HG02623 (cell line): Measurements from ENCODE around the gene HRH3.
A peak's percentile ranks its signal among the peaks of the same experiment; 100 is the strongest.

Experiments
- ATAC-seq: cut with Tn5 transposase; IDR thresholded peaks from one replicate; pipeline ENCODE4 v1.9.1; 2021; ENCODE audit warnings: moderate library complexity; ENCODE audit not compliant: unreplicated experiment

HRH3 gene

DNA sequence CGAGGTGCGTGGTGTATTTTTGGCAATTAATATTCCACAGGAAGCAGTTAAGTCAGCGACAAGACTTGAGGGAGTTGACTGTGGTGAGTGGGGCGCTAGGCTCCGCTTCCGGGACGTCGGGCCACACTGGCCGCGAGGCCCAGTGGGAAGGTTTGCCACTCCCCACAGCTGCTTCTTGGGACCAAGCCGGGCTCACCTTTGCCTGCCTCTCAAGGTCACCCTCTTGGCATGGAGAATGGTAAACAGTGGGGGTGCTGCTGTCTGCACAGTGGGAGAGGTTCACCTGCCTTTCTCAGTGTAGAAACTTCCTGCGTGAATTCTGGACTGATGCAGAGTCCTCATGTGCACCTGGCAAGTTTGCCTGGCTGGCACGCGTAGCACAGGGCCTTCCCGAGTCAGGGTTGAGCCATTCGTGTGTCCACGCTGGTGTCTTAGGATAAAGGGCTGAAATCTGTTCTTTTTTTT lies 24.6 kb upstream of the HRH3 start:
- no peak for ATAC-seq

- ATAC-seq, result no peak
Observed at GRCh38 chr20:62243906-62244515, 23.9 kb upstream of the HRH3 start.

DNA sequence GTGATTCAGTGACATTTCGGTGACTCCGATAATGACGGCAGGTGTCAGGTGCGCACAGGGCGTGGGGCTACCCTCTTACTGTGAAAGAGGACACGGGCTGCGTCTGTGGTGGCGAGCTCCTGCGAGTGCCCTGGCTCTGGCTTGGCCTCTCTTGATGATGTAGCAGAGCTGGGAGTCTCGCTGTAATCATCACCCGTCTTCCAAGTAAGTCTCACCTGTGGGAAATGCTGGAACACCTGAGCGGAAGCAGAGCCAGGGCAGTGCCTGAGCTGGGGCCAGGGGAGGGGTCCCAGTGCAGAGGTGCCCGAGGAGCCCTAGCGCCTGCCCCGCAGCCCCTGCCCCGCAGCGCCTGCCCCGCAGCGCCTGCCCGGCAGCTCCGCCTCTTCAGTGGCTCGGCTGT lies 23.0 kb upstream of the HRH3 start:
- ATAC-seq, result no peak

DNA sequence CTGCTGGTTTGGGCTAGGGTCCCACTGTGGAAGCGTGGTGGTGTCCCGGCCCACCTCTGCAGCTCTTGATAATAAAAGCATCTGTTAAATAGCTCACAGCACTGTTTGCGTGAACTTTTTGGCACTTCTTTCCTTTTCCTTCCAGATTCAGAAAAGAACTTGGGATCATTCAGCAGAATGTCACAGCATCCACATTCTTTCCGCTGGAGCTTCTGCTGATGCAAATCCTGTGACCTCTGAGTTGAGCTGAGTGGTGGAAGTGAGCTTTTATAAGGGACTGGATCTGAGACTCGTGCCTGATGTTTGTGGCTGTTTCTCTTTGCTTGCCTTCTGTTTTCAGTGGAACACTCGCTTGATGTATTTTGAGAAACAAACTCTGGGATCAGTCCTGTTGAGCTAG lies 22.1 kb upstream of the HRH3 start:
- ATAC-seq, result no peak

GRCh38 chr20:62241506-62241905 lies 21.4 kb upstream of the HRH3 start:
- ATAC-seq, result no peak

GRCh38 chr20:62240020-62240685 lies 20.1 kb upstream of the HRH3 start:
- ATAC-seq, result no peak

GRCh38 chr20:62239278-62239879 lies 19.3 kb upstream of the HRH3 start:
- no peak for ATAC-seq

DNA sequence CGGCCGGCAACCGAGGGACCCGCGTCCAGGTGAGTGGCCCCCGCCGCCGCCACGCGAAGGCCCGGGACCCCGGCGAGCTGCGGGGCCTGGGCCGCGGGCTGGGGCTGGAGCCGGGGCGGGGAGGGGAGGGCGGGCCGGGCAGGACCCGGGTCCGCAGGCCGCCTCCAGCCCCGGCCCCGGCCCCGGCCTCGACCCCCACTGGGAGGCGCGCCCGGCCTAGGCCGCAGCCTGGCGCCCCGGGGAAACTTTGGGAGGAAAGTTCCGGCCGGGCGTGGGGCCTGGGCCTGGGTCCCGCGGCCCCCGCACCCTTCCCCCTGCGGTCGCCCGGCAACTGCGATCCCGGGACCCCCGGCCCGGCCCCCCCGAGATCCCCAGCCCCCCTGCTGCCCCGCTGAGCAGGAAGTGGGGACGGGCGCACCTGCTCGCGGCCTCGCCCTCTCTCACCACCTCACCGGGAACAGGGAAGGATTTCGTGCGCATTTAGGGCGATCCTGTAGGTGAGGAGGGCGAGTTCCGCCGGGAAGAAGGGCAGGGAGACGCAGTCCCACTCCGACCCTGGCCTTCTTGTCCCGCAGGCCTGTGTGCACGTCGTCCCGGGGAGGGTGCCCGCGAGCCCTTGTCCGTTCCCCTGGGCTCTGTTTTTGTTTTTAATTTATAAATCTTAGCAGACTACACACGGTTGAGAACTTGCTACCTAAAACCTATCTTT lies 18.6 kb upstream of the HRH3 start:
- ATAC-seq, result peak; percentile 8

DNA sequence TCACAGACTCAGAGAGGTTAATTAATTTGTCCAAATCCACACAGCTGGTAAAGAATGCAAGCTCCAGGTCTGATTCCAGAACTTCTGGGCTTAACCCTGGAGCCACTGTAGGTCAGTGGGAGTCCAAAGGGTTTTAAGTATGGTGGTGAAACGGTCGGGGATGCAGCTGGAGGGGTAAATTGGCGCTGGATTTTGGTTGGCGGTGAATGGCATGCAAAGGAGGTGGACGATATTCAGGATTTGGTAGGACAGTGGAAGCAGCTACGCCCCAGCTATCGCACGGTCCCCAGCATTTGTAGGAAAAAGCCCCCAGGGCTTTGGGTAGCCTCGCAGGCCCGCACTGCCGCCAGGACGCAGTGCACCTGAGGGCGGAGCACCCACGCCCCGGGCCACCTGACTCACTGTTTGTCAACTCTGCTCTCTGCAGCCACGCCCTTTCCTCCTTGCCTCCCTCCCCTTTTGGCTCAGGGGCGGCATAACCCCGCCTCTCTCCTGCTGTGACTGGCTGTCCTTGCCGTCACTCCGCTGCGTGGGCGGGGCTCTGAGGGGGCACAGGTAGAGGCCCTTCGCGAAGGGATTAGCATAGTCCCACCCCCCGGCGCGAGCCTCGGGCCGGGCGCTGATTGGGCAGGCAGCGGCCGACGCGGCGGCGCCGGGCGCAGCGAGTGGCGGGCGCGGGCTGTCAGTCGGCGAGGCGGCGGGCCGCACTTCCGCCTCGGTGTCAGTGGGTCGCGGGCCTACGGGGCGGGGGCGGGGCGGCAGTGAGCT lies 17.9 kb upstream of the HRH3 start, which contains the start of gene OSBPL2:
TSS of gene OSBPL2 (plus strand) at position 721 of the 768 bp plus-strand sequence. CDS start 17,664 bp downstream, outside the sequence.
- ATAC-seq, result peak; percentile 98

DNA sequence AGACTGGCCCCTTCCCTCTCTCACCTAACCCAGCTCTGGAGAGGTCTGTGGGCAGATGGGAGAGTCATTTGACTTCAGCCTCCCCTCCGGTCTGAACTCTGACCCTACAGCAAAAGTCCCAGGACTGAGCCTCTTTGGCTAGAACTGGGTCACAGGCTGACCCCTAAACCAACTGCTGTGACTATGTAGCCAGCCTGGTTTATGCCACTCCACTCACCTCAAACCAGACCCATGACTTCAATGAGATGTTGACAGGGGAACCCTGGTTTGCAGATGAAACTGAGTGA lies 17.4 kb upstream of the HRH3 start:
- ATAC-seq, result no peak

DNA sequence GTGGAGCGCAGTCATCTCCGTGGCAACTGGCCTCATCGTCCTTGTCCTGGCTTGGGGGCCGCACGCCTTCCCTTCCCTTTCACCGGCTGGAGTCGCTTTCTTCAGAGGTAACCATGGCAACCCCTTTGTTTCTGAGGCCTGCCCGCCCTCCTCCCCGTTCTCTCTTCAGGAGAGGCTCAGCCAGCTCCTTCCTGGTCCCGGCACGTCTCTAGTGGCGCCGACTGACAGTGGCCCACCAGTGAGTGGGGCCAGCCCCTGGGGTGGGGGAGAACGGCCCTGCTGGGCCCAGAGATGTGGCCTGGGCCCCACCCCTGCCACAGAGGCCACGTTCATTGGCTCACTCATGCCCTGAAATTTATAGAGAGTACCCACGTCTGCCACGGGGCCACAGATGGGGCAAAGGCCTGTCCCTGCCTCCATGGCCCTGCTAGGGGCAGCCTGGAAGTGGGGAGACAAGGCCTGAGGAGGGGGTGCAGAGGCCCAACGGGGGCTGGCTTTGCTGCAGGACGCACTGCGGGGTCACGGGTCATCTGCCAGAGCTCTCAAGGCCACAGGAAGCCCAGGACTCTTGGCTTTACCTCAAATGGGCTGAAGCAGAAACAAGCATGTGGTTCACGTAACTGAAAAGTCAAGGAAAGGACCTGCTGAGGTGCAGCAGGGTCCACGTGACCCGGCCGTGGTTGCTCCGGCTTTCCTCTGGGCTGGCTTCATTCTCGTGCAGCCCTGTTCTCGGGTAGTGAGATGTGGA lies 16.9 kb upstream of the HRH3 start:
- no peak for ATAC-seq

GRCh38 chr20:62236200-62236599 lies 16.1 kb upstream of the HRH3 start:
- no peak for ATAC-seq

DNA sequence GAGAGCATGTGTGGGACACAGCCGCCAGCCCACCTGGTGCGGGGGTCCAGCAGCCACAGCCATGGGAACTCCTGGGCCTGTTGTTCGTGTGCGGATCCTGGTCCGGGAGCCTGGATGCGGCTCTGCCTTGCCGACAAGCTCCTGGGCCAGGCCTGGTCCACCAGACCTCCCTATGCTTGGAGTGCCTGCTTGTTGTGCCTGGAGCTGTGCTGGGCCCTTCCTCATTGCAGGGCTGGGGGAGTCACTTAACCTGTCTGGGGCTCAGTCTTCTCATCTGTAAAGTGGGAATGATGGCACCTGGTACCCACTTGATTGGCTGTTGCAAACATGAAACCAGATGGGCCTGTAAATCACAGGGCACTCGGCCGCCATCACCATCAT lies 15.7 kb upstream of the HRH3 start:
- no peak for ATAC-seq

- no peak for ATAC-seq
Observed at GRCh38 chr20:62235001-62235776, 15.1 kb upstream of the HRH3 start.

DNA sequence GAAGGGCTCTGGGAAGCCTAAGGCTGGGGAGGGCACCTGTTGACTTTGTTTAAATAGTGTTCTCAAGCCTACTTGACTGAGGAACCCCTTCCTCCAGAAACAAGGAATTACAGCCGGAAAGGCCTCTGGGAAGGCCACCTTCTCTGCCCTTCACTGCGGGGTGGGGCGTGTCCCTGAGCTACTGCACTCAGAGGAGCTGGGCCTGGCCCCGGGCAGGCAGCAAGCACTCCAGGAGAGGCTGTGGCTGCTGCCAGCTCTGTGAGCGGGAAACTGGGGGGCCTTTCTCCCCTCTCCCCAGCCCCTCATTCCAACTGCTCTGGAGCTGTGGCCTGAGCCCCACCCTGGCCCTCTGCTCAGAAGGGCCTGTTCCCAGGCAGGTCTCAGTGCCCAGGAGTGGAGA lies 14.3 kb upstream of the HRH3 start:
- ATAC-seq, result no peak

DNA sequence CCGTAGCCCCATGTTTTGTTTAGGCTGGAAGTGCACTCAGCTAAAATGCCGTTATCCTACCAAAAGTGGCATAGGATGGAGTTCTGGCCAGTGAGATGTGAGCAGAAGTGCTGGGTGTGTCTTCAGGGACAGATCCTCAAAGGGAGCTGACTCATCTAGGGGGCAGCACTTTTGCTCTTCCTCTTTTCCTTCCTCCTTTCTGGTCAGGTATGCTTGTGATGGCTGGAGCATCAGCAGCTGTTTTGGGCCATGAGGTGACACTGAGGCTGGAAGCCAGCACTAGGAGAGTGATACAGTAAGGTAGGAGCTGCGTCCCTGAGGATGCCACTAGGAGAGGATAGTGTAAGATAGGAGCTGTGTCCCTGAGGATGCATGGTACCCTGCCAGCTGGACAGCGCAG lies 13.6 kb upstream of the HRH3 start:
- no peak for ATAC-seq

DNA sequence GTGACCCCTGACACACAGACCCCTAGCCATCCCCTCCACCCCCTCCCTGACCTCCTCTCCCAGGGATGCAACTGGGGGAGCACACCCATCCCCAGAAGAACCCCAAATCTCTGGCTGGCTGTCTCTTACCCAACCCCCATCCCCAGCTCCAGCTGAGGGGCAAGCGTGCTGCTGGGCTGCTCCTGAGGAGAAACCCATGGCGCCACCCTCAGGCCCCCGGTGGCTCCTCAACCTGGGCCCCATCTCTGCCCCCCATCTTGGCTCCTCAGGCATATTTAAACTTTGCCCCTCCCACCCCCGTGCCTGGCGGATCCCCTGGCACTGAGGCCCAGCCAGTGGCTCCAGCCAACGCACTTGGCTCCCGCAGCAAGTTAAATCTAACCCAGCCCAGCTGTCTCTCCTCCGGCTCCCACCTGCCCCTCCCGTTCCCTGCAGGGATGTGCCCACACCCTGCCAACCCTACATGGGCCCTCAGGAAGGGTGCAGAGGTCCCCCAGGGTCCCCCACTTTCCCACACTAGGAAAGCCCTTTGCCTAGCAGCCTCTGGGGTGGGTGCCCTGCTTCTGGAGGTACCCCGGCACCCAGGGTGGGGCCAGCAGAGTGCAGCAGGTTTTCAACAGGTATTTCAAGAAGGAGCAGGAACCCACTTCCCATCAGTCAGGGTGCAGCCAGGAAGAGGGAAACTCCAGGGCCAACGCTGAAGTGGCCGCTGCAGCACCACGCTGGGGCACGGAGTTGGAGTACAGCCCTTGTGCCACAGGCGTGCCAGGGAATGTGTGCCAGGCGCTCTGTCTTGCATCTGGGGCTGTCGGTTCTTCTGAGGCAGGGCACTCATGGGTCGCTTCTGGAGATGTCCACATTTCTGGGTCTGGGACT lies 12.9 kb upstream of the HRH3 start:
- ATAC-seq, result no peak

- ATAC-seq, result no peak
Observed at GRCh38 chr20:62232194-62232593, 12.1 kb upstream of the HRH3 start.

- ATAC-seq, result no peak
Observed at GRCh38 chr20:62231292-62231691, 11.2 kb upstream of the HRH3 start.
